Caco-2 (cell line): ENCODE measurements around the gene TOMM40. TPM values are rescaled to one million over a fixed set of nuclear protein-coding genes. Genes with fewer than 3 reads are reported as not detected.
A peak's percentile ranks its signal among the peaks of the same experiment; 100 is the strongest.

ENCODE experiments used
- BruUV-seq: library from RNA; stranded (reverse); fragments of 400-500 nt; replicated peaks from 2 replicates; lab custom pipeline; 2021; lab: Mats Ljungman, UMichigan
- CTCF ChIA-PET: fragments of 300-600 bp; sonication (Branson Sonifier 250); formaldehyde crosslinking; loops from one replicate; lab custom pipeline; 2022; ENCODE audit warnings: antibody characterized with exemption; lab: Charles Lee
- POLR2A ChIA-PET: fragments of 300-600 bp; sonication (Branson Sonifier 250); formaldehyde crosslinking; loops from one replicate; lab custom pipeline; 2022; ENCODE audit warnings: antibody characterized with exemption; lab: Charles Lee
- DNase-seq, 2 experiments: peaks; one replicate each; pipeline versions ENCODE4 v3.0.0 to v3.0.0-alpha.2; 2020 to 2022
- H3K27me3 ChIP-seq: replicated peaks from 2 replicates; pipeline ENCODE4 v1.6.0; 2011; ENCODE audit warnings: low read length; ENCODE audit not compliant: control insufficient read depth, insufficient read depth
- H3K36me3 ChIP-seq: 2 replicates; pipeline ENCODE4 v1.5.1; 2011; ENCODE audit warnings: low read length; ENCODE audit not compliant: control insufficient read depth, insufficient read depth
- H3K4me1 ChIP-seq: fragments of 250-450 bp; sonication (Bioruptor Pico); 2 replicates; pipeline ENCODE4 v1.5.1; 2020; ENCODE audit warnings: mild to moderate bottlenecking
- H3K4me3 ChIP-seq: 2 replicates; pipeline ENCODE4 v1.5.1; 2011; ENCODE audit warnings: low read depth, mild to moderate bottlenecking, control low read depth, low read length
- H3K9me3 ChIP-seq: fragments of 250-450 bp; sonication (Bioruptor Pico); 2 replicates; pipeline ENCODE4 v1.5.1; 2020; ENCODE audit warnings: mild to moderate bottlenecking, moderate library complexity
- H3K27ac Mint-ChIP-seq: one replicate; pipeline ENCODE4 v1.8.0; 2022; ENCODE audit warnings: mixed read lengths; ENCODE audit not compliant: unreplicated experiment
- H3K27me3 Mint-ChIP-seq: one replicate; pipeline ENCODE4 v1.8.0; 2022; ENCODE audit warnings: mixed read lengths; ENCODE audit not compliant: insufficient read depth, unreplicated experiment
- H3K36me3 Mint-ChIP-seq: one replicate; pipeline ENCODE4 v1.8.0; 2022; ENCODE audit warnings: mild to moderate bottlenecking, mixed read lengths; ENCODE audit not compliant: insufficient read depth, unreplicated experiment
- H3K4me1 Mint-ChIP-seq: one replicate; pipeline ENCODE4 v1.8.0; 2022; ENCODE audit warnings: low read depth, mixed read lengths; ENCODE audit not compliant: unreplicated experiment
- H3K4me3 Mint-ChIP-seq: one replicate; pipeline ENCODE4 v1.8.0; 2022; ENCODE audit warnings: mild to moderate bottlenecking, moderate library complexity, mixed read lengths; ENCODE audit not compliant: unreplicated experiment
- H3K9me3 Mint-ChIP-seq: one replicate; pipeline ENCODE4 v1.8.0; 2022; ENCODE audit warnings: mixed read lengths; ENCODE audit not compliant: unreplicated experiment
- CTCF ChIP-seq, 2 experiments: fragments of 200-600 bp in 1 of 2; IDR thresholded peaks; 1 replicate in 1 of 2; 2 replicates in 1 of 2; pipeline versions ENCODE4 v1.5.1 to v1.8.0; 2011 to 2022; ENCODE audit warnings: antibody characterized with exemption in 1 of 2, control low read depth in 1 of 2, inconsistent platforms in 1 of 2, low read depth in 1 of 2, low read length in 1 of 2, mild to moderate bottlenecking in 1 of 2, moderate library complexity in 1 of 2; ENCODE audit not compliant: insufficient read depth in 1 of 2, severe bottlenecking in 1 of 2, unreplicated experiment in 1 of 2
- intact Hi-C: fragments of 100-400 bp; cut with micrococcal nuclease; formaldehyde crosslinking; loops from one replicate; pipeline ENCODE4 v1.10.0; 2022; ENCODE audit not compliant: unreplicated experiment
- total RNA-seq: library from RNA; stranded (reverse); gene quantifications from 2 replicates; pipeline ENCODE4 v1.2.3, GENCODE V29; 2022

Gene TOMM40
- total RNA-seq, 1 experiment from 2014 or later, result 205 TPM

GRCh38 chr19:44863990-44864389, 27.1 kb upstream of the TOMM40 start:
- Mint-ChIP-seq H3K9me3 (no peaks in the 10 kb centered on the region), H3K27me3 (no peaks in the 10 kb centered on the region), H3K36me3 (peaks cover 96% of the 10 kb centered on the region), H3K4me3 (no peak overlapping the region), H3K4me1 (peaks cover 19% of the 10 kb centered on the region), H3K27ac (no peak overlapping the region)
- Histone ChIP-seq H3K27me3 (no peaks in the 10 kb centered on the region), H3K4me1 (peaks cover 8% of the 10 kb centered on the region; the same call in 1 of the 2 replicates), H3K9me3 (no peaks in the 10 kb centered on the region; the same call in 1 of the 2 replicates), H3K36me3 (peaks cover 10% of the 10 kb centered on the region), H3K4me3 (no peak overlapping the region)
- no peak for DNase-seq
- TF ChIP-seq CTCF (IDR thresholded peaks at IDR 0.05; ENCODE audit: insufficient read depth in 1 of 2, low read depth in 1 of 2, low read length in 1 of 2, severe bottlenecking in 1 of 2, unreplicated experiment in 1 of 2), result no peak
- ChIA-PET POLR2A (no interaction called here), CTCF (no interaction called here)
- intact Hi-C loops, result no loop called here
- no TSS peak for BruUV-seq

DNA sequence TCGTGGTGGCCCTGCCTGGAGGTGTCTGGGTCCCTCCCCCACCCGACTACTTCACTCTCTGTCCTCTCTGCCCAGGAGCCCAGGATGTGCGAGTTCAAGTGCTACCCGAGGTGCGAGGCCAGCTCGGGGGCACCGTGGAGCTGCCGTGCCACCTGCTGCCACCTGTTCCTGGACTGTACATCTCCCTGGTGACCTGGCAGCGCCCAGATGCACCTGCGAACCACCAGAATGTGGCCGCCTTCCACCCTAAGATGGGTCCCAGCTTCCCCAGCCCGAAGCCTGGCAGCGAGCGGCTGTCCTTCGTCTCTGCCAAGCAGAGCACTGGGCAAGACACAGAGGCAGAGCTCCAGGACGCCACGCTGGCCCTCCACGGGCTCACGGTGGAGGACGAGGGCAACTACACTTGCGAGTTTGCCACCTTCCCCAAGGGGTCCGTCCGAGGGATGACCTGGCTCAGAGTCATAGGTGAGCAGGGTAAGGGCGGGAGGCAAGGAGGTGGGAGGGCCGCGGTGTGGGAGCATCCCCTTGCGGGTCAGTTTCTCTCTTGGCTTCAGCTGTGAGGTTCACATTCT, 25.8 kb upstream of the TOMM40 start:
- H3K4me3 ChIP-seq, result no peak overlapping the region
- Mint-ChIP-seq H3K9me3 (no peaks in the 10 kb centered on the region), H3K27ac (no peak overlapping the region), H3K4me3 (no peak overlapping the region), H3K36me3 (peaks cover 96% of the 10 kb centered on the region), H3K27me3 (no peaks in the 10 kb centered on the region), H3K4me1 (peaks cover 18% of the 10 kb centered on the region)
- no peak for TF ChIP-seq CTCF (IDR thresholded peaks at IDR 0.05; ENCODE audit: insufficient read depth in 1 of 2, low read depth in 1 of 2, low read length in 1 of 2, severe bottlenecking in 1 of 2, unreplicated experiment in 1 of 2)
- ChIA-PET CTCF (no interaction called here), POLR2A (interaction anchor here (0.6 kb wide), 1 partner anchor 129 kb away, joined by 4 read pairs; no protein-coding TSS in a partner anchor)
- no peak for DNase-seq
- no peaks in the 10 kb centered on the region for H3K27me3 ChIP-seq
- intact Hi-C loops, result no loop called here
- no TSS peak for BruUV-seq
- H3K36me3 ChIP-seq, result peaks cover 10% of the 10 kb centered on the region
- no peaks in the 10 kb centered on the region; the same call in 1 of the 2 replicates for H3K9me3 ChIP-seq
- peaks cover 8% of the 10 kb centered on the region; the same call in 1 of the 2 replicates for H3K4me1 ChIP-seq

- H3K27me3 Mint-ChIP-seq, result no peaks in the 10 kb centered on the region
- H3K27me3 ChIP-seq, result no peaks in the 10 kb centered on the region
- H3K4me1 ChIP-seq, result peaks cover 8% of the 10 kb centered on the region; the same call in 1 of the 2 replicates
- peaks cover 18% of the 10 kb centered on the region for H3K4me1 Mint-ChIP-seq
- no TSS peak for BruUV-seq
- peaks cover 10% of the 10 kb centered on the region for H3K36me3 ChIP-seq
- no peak overlapping the region for H3K4me3 Mint-ChIP-seq
- H3K36me3 Mint-ChIP-seq, result peaks cover 94% of the 10 kb centered on the region
- ChIA-PET CTCF (no interaction called here), POLR2A (no interaction called here)
- H3K27ac Mint-ChIP-seq, result peak overlapping the region; percentile 18
- no peak for TF ChIP-seq CTCF (IDR thresholded peaks at IDR 0.05; ENCODE audit: insufficient read depth in 1 of 2, low read depth in 1 of 2, low read length in 1 of 2, severe bottlenecking in 1 of 2, unreplicated experiment in 1 of 2)
- intact Hi-C loops, result no loop called here
- H3K4me3 ChIP-seq, result no peak overlapping the region
- H3K9me3 Mint-ChIP-seq, result no peaks in the 10 kb centered on the region
- no peaks in the 10 kb centered on the region; the same call in 1 of the 2 replicates for H3K9me3 ChIP-seq
- DNase-seq, result no peak
Measured at GRCh38 chr19:44866664-44867063, 24.4 kb upstream of the TOMM40 start.
